Naive thymus-derived CD4-positive, alpha-beta T cell (primary cell): ENCODE measurements around the gene XYLT2. TPM values are rescaled to one million over a fixed set of nuclear protein-coding genes. Genes with fewer than 3 reads are reported as not detected.

Experiments
- ATAC-seq: fragments of 150-1000 bp; cut with Tn5 transposase; 2 replicates; pipeline ENCODE4 v1.10.0; 2021; ENCODE audit warnings: mild to moderate bottlenecking, moderate library complexity
- CTCF ChIA-PET: fragments of 350-600 bp; sonication (Branson Sonifier 250); formaldehyde crosslinking; loops from one replicate; lab custom pipeline; 2021; ENCODE audit warnings: antibody characterized with exemption; lab: Charles Lee
- POLR2A ChIA-PET: fragments of 350-600 bp; sonication (Branson Sonifier 250); formaldehyde crosslinking; loops from one replicate; lab custom pipeline; 2021; ENCODE audit warnings: antibody characterized with exemption, inconsistent platforms; lab: Charles Lee
- DNase-seq, 9 donors: peaks; one replicate each; pipeline versions ENCODE4 v3.0.0 to v3.0.0-alpha.2; 2020 to 2022; ENCODE audit warnings: mixed read lengths in 1 of 9
- H3K27ac ChIP-seq: one replicate; pipeline ENCODE4 v1.7.0; 2013; ENCODE audit warnings: mild to moderate bottlenecking, low read depth, low read length, moderate library complexity
- H3K27me3 ChIP-seq, 2 donors: one replicate each; pipeline ENCODE4 v1.7.0; 2013; ENCODE audit warnings: low read length in 2 of 2, mild to moderate bottlenecking in 2 of 2, moderate library complexity in 2 of 2; ENCODE audit not compliant: control insufficient read depth in 2 of 2, insufficient read depth in 2 of 2
- H3K36me3 ChIP-seq, 3 experiments: 1 replicate in 2 of 3; 2 replicates in 1 of 3; pipeline ENCODE4 v1.7.0; 2013; ENCODE audit warnings: low read length in 3 of 3, mild to moderate bottlenecking in 3 of 3, moderate library complexity in 1 of 3; ENCODE audit not compliant: insufficient read depth in 3 of 3, control insufficient read depth in 2 of 3
- H3K4me1 ChIP-seq, 2 donors: one replicate each; pipeline ENCODE4 v1.7.0; 2013; ENCODE audit warnings: low read length in 2 of 2, mild to moderate bottlenecking in 2 of 2, moderate library complexity in 1 of 2; ENCODE audit not compliant: control insufficient read depth in 2 of 2, insufficient read depth in 2 of 2
- H3K4me3 ChIP-seq: 2 replicates; pipeline ENCODE4 v1.7.0; 2013; ENCODE audit warnings: mild to moderate bottlenecking, low read length
- H3K9me3 ChIP-seq, 3 experiments: 1 replicate in 2 of 3; 2 replicates in 1 of 3; pipeline ENCODE4 v1.7.0; 2013; ENCODE audit warnings: low read length in 3 of 3; ENCODE audit not compliant: control insufficient read depth in 2 of 3
- H3K27ac Mint-ChIP-seq, 9 donors: one replicate each; pipeline ENCODE4 v1.8.0; 2020 to 2022; ENCODE audit warnings: mixed read lengths in 9 of 9, mild to moderate bottlenecking in 8 of 9, moderate library complexity in 5 of 9, inconsistent platforms in 2 of 9
- H3K27me3 Mint-ChIP-seq, 5 donors: one replicate each; pipeline ENCODE4 v1.8.0; 2021 to 2022; ENCODE audit warnings: mixed read lengths in 5 of 5, mild to moderate bottlenecking in 1 of 5
- H3K36me3 Mint-ChIP-seq, 5 donors: one replicate each; pipeline ENCODE4 v1.8.0; 2020 to 2022; ENCODE audit warnings: mixed read lengths in 5 of 5, mild to moderate bottlenecking in 3 of 5, inconsistent platforms in 1 of 5
- H3K4me1 Mint-ChIP-seq, 7 donors: one replicate each; pipeline ENCODE4 v1.8.0; 2020 to 2022; ENCODE audit warnings: mixed read lengths in 7 of 7, mild to moderate bottlenecking in 3 of 7, inconsistent platforms in 1 of 7
- H3K4me3 Mint-ChIP-seq, 10 donors: one replicate each; pipeline ENCODE4 v1.8.0; 2020 to 2022; ENCODE audit warnings: mild to moderate bottlenecking in 10 of 10, mixed read lengths in 10 of 10, moderate library complexity in 6 of 10, inconsistent platforms in 2 of 10
- H3K9me3 Mint-ChIP-seq, 11 donors: one replicate each; pipeline ENCODE4 v1.8.0; 2020 to 2022; ENCODE audit warnings: mixed read lengths in 11 of 11, mild to moderate bottlenecking in 4 of 11, inconsistent platforms in 1 of 11, moderate library complexity in 1 of 11
- intact Hi-C, 2 donors: fragments of 100-400 bp; cut with micrococcal nuclease; formaldehyde crosslinking; loops; one replicate each; pipeline ENCODE4 v1.15.1; 2023
- polyA plus RNA-seq, 2 donors: library from polyadenylated mRNA; unstranded; fragments of 300-500 nt; fragmentation: Illumina TruSeq; gene quantifications; one replicate each; pipeline ENCODE4 v1.2.3, GENCODE V29; 2021
- total RNA-seq, 6 experiments: library from RNA in 5 of 6; stranded (reverse) in 5 of 6; gene quantifications; 1 replicate in 5 of 6; 2 replicates in 1 of 6; pipeline ENCODE4 v1.2.3 and lab custom pipeline; 2021 to 2026

The XYLT2 gene
- total and polyA plus RNA-seq, 7 experiments from 2014 or later, result 8.0 to 43.7 (median 25.0) TPM

DNA sequence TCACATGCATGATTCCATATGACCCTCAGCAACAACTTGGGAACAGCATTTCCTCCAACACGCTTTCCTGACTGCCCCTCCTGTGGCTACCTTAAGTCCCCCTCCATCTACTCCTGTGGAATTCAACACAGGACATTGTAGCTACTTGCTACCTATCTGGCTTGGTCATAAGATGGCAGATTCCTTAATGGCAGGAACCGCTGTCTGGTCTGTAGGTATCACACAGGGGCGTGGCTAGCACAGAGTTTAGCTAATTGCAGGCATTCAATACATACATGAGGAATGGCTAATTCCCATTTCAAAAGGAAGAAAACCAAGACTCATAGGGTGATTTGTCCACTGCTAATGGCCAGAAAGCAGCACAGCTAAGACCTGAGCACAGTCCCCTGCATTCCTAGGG is 42.8 kb downstream of the XYLT2 start:
- CTCF ChIA-PET, result interaction anchor here (1.4 to 2.4 kb wide), 3 partner anchors 9 to 227 kb away, joined by 3 to 8 read pairs (median 3); partner anchors contain the start of gene LRRC59
- H3K4me3 Mint-ChIP-seq, result no peak overlapping the region
- Histone ChIP-seq H3K27me3 (no peaks in the 10 kb centered on the region), H3K27ac (no peak overlapping the region), H3K36me3 (peaks cover 14 to 99% (median 47%) of the 10 kb centered on the region in 3 experiments), H3K4me3 (no peak overlapping the region), H3K4me1 (no peaks in the 10 kb centered on the region), H3K9me3 (no peaks in the 10 kb centered on the region)
- POLR2A ChIA-PET, result interaction anchor here (0.5 to 1.0 kb wide), 2 partner anchors 12 to 585 kb away, joined by 3 to 4 read pairs; no protein-coding TSS in a partner anchor
- H3K36me3 Mint-ChIP-seq, result peaks cover 26 to 74% (median 31%) of the 10 kb centered on the region in 5 donors
- H3K27ac Mint-ChIP-seq, result peak overlapping the region in 2 of 9 donors; percentile 20 to 49
- intact Hi-C loops, result no loop called here
- peaks cover 2 to 16% (median 5%) of the 10 kb centered on the region in 7 donors for H3K4me1 Mint-ChIP-seq
- DNase-seq (no peak), ATAC-seq (no peak)
- H3K9me3 Mint-ChIP-seq, result no peaks in the 10 kb centered on the region
- H3K27me3 Mint-ChIP-seq, result no peaks in the 10 kb centered on the region

GRCh38 chr17:50389534-50389933 is 43.6 kb downstream of the XYLT2 start:
- ChIA-PET CTCF (interaction anchor here (1.4 kb wide), 1 partner anchor 227 kb away, joined by 3 read pairs; no protein-coding TSS in a partner anchor), POLR2A (interaction anchor here (0.5 to 1.0 kb wide), 2 partner anchors 13 to 585 kb away, joined by 3 to 4 read pairs; no protein-coding TSS in a partner anchor)
- H3K27ac ChIP-seq, result no peak overlapping the region
- no peaks in the 10 kb centered on the region for H3K9me3 ChIP-seq
- no peaks in the 10 kb centered on the region for H3K27me3 ChIP-seq
- H3K36me3 ChIP-seq, result peaks cover 16 to 99% (median 42%) of the 10 kb centered on the region in 3 experiments
- intact Hi-C loops, result no loop called here
- H3K4me3 Mint-ChIP-seq, result no peak overlapping the region
- H3K4me3 ChIP-seq, result no peak overlapping the region
- H3K36me3 Mint-ChIP-seq, result peaks cover 31 to 76% (median 36%) of the 10 kb centered on the region in 5 donors
- ATAC-seq (no peak), DNase-seq (no peak)
- H3K4me1 ChIP-seq, result no peaks in the 10 kb centered on the region
- H3K9me3 Mint-ChIP-seq, result no peaks in the 10 kb centered on the region
- no peak overlapping the region for H3K27ac Mint-ChIP-seq
- peaks cover 6 to 24% (median 11%) of the 10 kb centered on the region in 7 donors for H3K4me1 Mint-ChIP-seq
- no peaks in the 10 kb centered on the region for H3K27me3 Mint-ChIP-seq

DNA sequence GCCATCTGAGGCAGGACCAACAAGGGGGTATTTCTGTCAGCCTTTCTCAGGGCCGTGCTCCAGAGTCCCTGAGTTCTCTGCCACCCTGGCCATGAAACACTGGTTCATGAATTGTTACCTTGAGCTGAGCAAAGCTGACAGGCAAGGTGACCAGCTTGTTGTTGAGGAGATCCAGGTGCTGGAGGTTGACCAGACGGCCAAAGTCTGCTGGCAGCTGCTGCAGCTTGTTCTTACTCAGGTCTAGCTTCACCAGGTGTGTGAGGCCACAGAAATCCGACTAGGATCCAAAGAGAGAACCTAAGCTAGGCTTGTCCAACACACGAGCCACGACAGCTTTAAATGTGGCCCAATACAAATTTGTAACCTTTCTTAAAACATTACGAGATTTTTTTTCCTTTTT is 46.7 kb downstream of the XYLT2 start:
- Mint-ChIP-seq H3K27me3 (no peaks in the 10 kb centered on the region), H3K27ac (no peak overlapping the region), H3K4me3 (no peak overlapping the region), H3K36me3 (peaks cover 17 to 51% (median 25%) of the 10 kb centered on the region in 5 donors), H3K4me1 (peaks cover 18 to 43% (median 32%) of the 10 kb centered on the region in 7 donors), H3K9me3 (no peaks in the 10 kb centered on the region)
- intact Hi-C loops, result loop anchor here in 1 of 2 donors (10.0 kb wide), 1 partner anchor 312 kb away; the partner anchor contains the start of gene ANKRD40
- H3K4me1 ChIP-seq, result peaks cover 12 to 18% of the 10 kb centered on the region in 2 donors
- no peak overlapping the region for H3K27ac ChIP-seq
- ChIA-PET POLR2A (interaction anchor here (1.1 kb wide), 1 partner anchor 19 kb away, joined by 3 read pairs; no protein-coding TSS in a partner anchor), CTCF (interaction anchor here (1.5 kb wide), 1 partner anchor 30 kb away, joined by 6 read pairs; no protein-coding TSS in a partner anchor)
- no peak for DNase-seq
- no peak overlapping the region for H3K4me3 ChIP-seq
- no peaks in the 10 kb centered on the region for H3K9me3 ChIP-seq
- H3K36me3 ChIP-seq, result peaks cover 12 to 81% (median 23%) of the 10 kb centered on the region in 3 experiments
- ATAC-seq, result no peak
- no peaks in the 10 kb centered on the region for H3K27me3 ChIP-seq

DNA sequence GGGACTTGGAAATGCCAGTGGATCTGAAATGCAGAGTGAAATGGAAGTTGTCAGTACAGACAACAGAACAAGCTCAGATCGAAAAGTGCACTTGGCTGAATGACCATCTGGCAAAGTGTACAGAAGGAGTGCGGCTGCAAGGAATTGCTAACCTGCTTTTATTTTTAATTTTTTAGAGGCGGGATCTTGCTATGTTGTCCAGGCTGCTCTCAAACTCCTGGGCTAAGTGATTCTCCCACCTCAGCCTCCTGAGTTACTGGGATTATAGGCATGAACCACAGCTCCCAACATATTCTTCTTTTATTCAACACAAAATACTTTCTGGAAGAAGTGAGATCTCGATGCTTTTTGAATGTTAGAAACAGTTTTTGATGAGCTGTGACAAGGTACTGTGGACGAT is 47.8 kb downstream of the XYLT2 start:
- Mint-ChIP-seq H3K9me3 (peaks cover 0 to 1% (median 0%) of the 10 kb centered on the region in 11 donors), H3K27ac (peak overlapping the region in 3 of 9 donors; percentile 6 to 56 (median 32)), H3K27me3 (no peaks in the 10 kb centered on the region), H3K4me1 (peaks cover 21 to 47% (median 34%) of the 10 kb centered on the region in 7 donors), H3K36me3 (peaks cover 11 to 41% (median 19%) of the 10 kb centered on the region in 5 donors), H3K4me3 (peak overlapping the region in 1 of 10 donors; percentile 24)
- intact Hi-C loops, result loop anchor here in 1 of 2 donors (10.0 kb wide), 1 partner anchor 311 kb away; the partner anchor contains the start of gene ANKRD40
- ChIA-PET POLR2A (no interaction called here), CTCF (interaction anchor here (0.9 kb wide), 1 partner anchor 85 kb away, joined by 3 read pairs; no protein-coding TSS in a partner anchor)
- H3K9me3 ChIP-seq, result no peaks in the 10 kb centered on the region
- no peak for ATAC-seq
- peaks cover 15 to 18% of the 10 kb centered on the region in 2 donors for H3K4me1 ChIP-seq
- H3K4me3 ChIP-seq, result no peak overlapping the region
- H3K27ac ChIP-seq, result no peak overlapping the region
- H3K36me3 ChIP-seq, result peaks cover 12 to 70% (median 16%) of the 10 kb centered on the region in 3 experiments
- H3K27me3 ChIP-seq, result no peaks in the 10 kb centered on the region
- no peak for DNase-seq

DNA sequence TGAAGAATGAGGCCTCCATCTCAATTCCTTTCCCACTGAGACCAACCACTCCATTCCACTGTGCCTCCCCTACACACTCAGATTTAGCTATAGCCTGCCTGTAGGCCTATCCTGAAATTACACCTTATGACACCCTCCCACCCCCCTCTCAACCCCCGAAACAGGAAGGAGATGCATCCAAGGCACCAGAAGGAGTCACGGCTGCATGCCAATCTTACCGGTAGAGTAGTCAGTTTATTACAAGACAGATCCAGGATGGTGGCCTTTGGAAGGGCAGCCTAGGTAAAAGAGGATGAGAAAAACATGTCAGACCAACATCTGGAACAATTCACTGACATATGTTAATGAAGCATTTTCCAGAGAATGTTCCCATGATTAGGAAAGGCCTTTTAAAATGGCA is 48.8 kb downstream of the XYLT2 start:
- ATAC-seq (no peak), DNase-seq (no peak)
- peak overlapping the region in 6 of 9 donors; percentile 25 to 68 (median 52) for H3K27ac Mint-ChIP-seq
- Histone ChIP-seq H3K27ac (no peak overlapping the region), H3K36me3 (peaks cover 12 to 60% (median 16%) of the 10 kb centered on the region in 3 experiments), H3K27me3 (no peaks in the 10 kb centered on the region), H3K9me3 (no peaks in the 10 kb centered on the region), H3K4me3 (no peak overlapping the region), H3K4me1 (peaks cover 15 to 18% of the 10 kb centered on the region in 2 donors)
- H3K4me3 Mint-ChIP-seq, result peak overlapping the region in 9 of 10 donors; percentile 43 to 99 (median 78)
- H3K27me3 Mint-ChIP-seq, result no peaks in the 10 kb centered on the region
- intact Hi-C loops, result loop anchor here (5.0 to 10.0 kb wide), 2 partner anchors 32 to 310 kb away; partner anchors contain the start of gene ANKRD40 (in 1 of the 2)
- ChIA-PET CTCF (interaction anchor here (5.0 kb wide), 1 partner anchor 32 kb away, joined by 44 read pairs; no protein-coding TSS in a partner anchor), POLR2A (no interaction called here)
- H3K4me1 Mint-ChIP-seq, result peaks cover 21 to 47% (median 34%) of the 10 kb centered on the region in 7 donors
- H3K9me3 Mint-ChIP-seq, result peaks cover 0 to 4% (median 0%) of the 10 kb centered on the region in 11 donors
- peaks cover 11 to 34% (median 14%) of the 10 kb centered on the region in 5 donors for H3K36me3 Mint-ChIP-seq

- peaks cover 15 to 18% of the 10 kb centered on the region in 2 donors for H3K4me1 ChIP-seq
- ChIA-PET POLR2A (interaction anchor here (0.8 to 2.9 kb wide), 14 partner anchors 9 to 89 kb away, joined by 3 to 16 read pairs (median 6); partner anchors contain the start of genes ACSF2, EME1, MRPL27 and XYLT2), CTCF (interaction anchor here (0.7 to 5.0 kb wide), 8 partner anchors 9 to 83 kb away, joined by 3 to 44 read pairs (median 7); partner anchors contain the start of gene XYLT2)
- no peaks in the 10 kb centered on the region for H3K9me3 ChIP-seq
- H3K27ac ChIP-seq, result peak overlapping the region; percentile 93
- Mint-ChIP-seq H3K27ac (peak overlapping the region; percentile 83 to 96 (median 92)), H3K27me3 (no peaks in the 10 kb centered on the region), H3K36me3 (peaks cover 11 to 27% (median 14%) of the 10 kb centered on the region in 5 donors), H3K4me3 (peak overlapping the region; percentile 78 to 99 (median 92)), H3K9me3 (peaks cover 0 to 4% (median 0%) of the 10 kb centered on the region in 11 donors), H3K4me1 (peaks cover 21 to 47% (median 34%) of the 10 kb centered on the region in 7 donors)
- H3K4me3 ChIP-seq, result peak overlapping the region; percentile 69
- intact Hi-C loops, result loop anchor here (1.0 to 10.0 kb wide), 10 partner anchors 23 to 308 kb away; partner anchors contain the start of genes ACSF2 (in 2 of the 2), EME1 (in 2 of the 2), MRPL27 (in 2 of the 2) and ANKRD40 (in 1 of the 2)
- H3K36me3 ChIP-seq, result peaks cover 6 to 42% (median 9%) of the 10 kb centered on the region in 3 experiments
- DNase-seq (peak in 3 of 9 donors; percentile 4 to 32 (median 11)), ATAC-seq (no peak)
- H3K27me3 ChIP-seq, result no peaks in the 10 kb centered on the region
These were observed 50.6 kb downstream of the XYLT2 start for GRCh38 chr17:50396261-50397110.
